H1 (cell line): ENCODE results near the gene OSGEP. TPM values are rescaled to one million over a fixed set of nuclear protein-coding genes. Genes with fewer than 3 reads are reported as not detected.

Experiments
- CTCF ChIA-PET: fragments of 300-600 bp; sonication (Branson Sonifier 250); formaldehyde crosslinking; loops from one replicate; lab custom pipeline; 2021; ENCODE audit not compliant: partially characterized antibody; lab: Charles Lee
- POLR2A ChIA-PET: fragments of 300-600 bp; sonication (Branson Sonifier 250); formaldehyde crosslinking; loops from one replicate; lab custom pipeline; 2021; ENCODE audit warnings: inconsistent platforms; ENCODE audit not compliant: partially characterized antibody; lab: Charles Lee
- DNase-seq, 2 experiments: peaks; one replicate each; pipeline versions ENCODE4 v3.0.0 to v3.0.0-alpha.2; 2010 to 2022; ENCODE audit warnings: low spot score in 2 of 2, low read depth in 1 of 2, mixed read lengths in 1 of 2
- FAIRE-seq: peaks from 2 replicates; lab custom pipeline; 2011; peaks lifted over from hg19 to GRCh38; lab: Jason Lieb, UNC
- H2AFZ ChIP-seq: 2 replicates; pipeline ENCODE4 v1.8.1; 2012; ENCODE audit warnings: low read length, inconsistent platforms
- H2AK5ac ChIP-seq: 2 replicates; pipeline ENCODE4 v1.6.1; 2013; ENCODE audit warnings: low read depth, low read length
- H2BK120ac ChIP-seq: replicated peaks from 2 replicates; pipeline ENCODE3; 2013; ENCODE audit warnings: low read depth, low read length, inconsistent platforms
- H2BK12ac ChIP-seq: 2 replicates; pipeline ENCODE4 v1.6.1; 2013; ENCODE audit warnings: low read depth, low read length
- H2BK15ac ChIP-seq: 2 replicates; pipeline ENCODE4 v1.6.1; 2013; ENCODE audit warnings: low read length
- H2BK20ac ChIP-seq: 2 replicates; pipeline ENCODE4 v1.6.1; 2013; ENCODE audit warnings: low read length
- H2BK5ac ChIP-seq: 2 replicates; pipeline ENCODE4 v1.6.1; 2013; ENCODE audit warnings: low read depth, low read length
- H3K14ac ChIP-seq: 2 replicates; pipeline ENCODE4 v1.6.1; 2013; ENCODE audit warnings: inconsistent platforms; ENCODE audit not compliant: insufficient read length
- H3K18ac ChIP-seq: 2 replicates; pipeline ENCODE4 v1.6.1; 2013; ENCODE audit warnings: low read length; ENCODE audit errors: extremely low read depth
- H3K23ac ChIP-seq: 2 replicates; pipeline ENCODE4 v1.6.1; 2013; ENCODE audit warnings: inconsistent platforms; ENCODE audit not compliant: insufficient read length
- H3K23me2 ChIP-seq: 2 replicates; pipeline ENCODE4 v1.6.1; 2013; ENCODE audit warnings: low read depth, low read length
- H3K27ac ChIP-seq: 2 replicates; pipeline ENCODE4 v1.6.1; 2011; ENCODE audit warnings: low read depth, low read length, inconsistent platforms
- H3K27me3 ChIP-seq, 4 experiments: replicated peaks in 1 of 4; 1 replicate in 1 of 4; 2 replicates in 3 of 4; pipeline versions ENCODE4 v1.6.1 to v1.8.1; 2011 to 2013; ENCODE audit warnings: low read length in 3 of 4, mild to moderate bottlenecking in 3 of 4, inconsistent platforms in 2 of 4, mixed read lengths in 2 of 4, moderate library complexity in 1 of 4; ENCODE audit not compliant: control insufficient read depth in 3 of 4, insufficient read depth in 3 of 4; ENCODE audit errors: extremely low read depth in 1 of 4
- H3K36me3 ChIP-seq, 4 experiments: 2 replicates each; pipeline versions ENCODE4 v1.6.1 to v1.8.1; 2011 to 2013; ENCODE audit warnings: mild to moderate bottlenecking in 4 of 4, low read length in 3 of 4, moderate library complexity in 2 of 4, control low read depth in 1 of 4, inconsistent platforms in 1 of 4; ENCODE audit not compliant: insufficient read depth in 4 of 4, control insufficient read depth in 2 of 4
- H3K4ac ChIP-seq: replicated peaks from 2 replicates; pipeline ENCODE3; 2013; ENCODE audit warnings: low read length, low read depth, mixed read lengths, inconsistent platforms; ENCODE audit not compliant: insufficient read length
- H3K4me1 ChIP-seq, 4 experiments: replicated peaks in 1 of 4; 1 replicate in 1 of 4; 2 replicates in 3 of 4; pipeline versions ENCODE4 v1.6.1 to v1.8.1; 2011 to 2013; ENCODE audit warnings: low read length in 3 of 4, inconsistent platforms in 2 of 4, mixed read lengths in 1 of 4; ENCODE audit not compliant: insufficient read depth in 4 of 4, control insufficient read depth in 3 of 4
- H3K4me2 ChIP-seq, 2 experiments: 2 replicates each; pipeline versions ENCODE4 v1.6.1 to v1.8.1; 2011 to 2013; ENCODE audit warnings: low read depth in 2 of 2, low read length in 2 of 2, control low read depth in 1 of 2, inconsistent platforms in 1 of 2, mild to moderate bottlenecking in 1 of 2; ENCODE audit not compliant: insufficient read depth in 1 of 2
- H3K4me3 ChIP-seq, 4 experiments: fragments of 200-600, 300-600 bp in 1 of 4; sonication (generic), shearing (Covaris generic), sonication (Bioruptor Twin) in 1 of 4; 2 replicates each; pipeline versions ENCODE4 v1.5.1 to v1.8.1; 2011 to 2016; ENCODE audit warnings: low read length in 4 of 4, low read depth in 3 of 4, control low read depth in 2 of 4, inconsistent platforms in 2 of 4, mild to moderate bottlenecking in 2 of 4, mixed read lengths in 1 of 4, moderate library complexity in 1 of 4; ENCODE audit not compliant: insufficient read depth in 2 of 4; ENCODE audit errors: extremely low read depth in 1 of 4
- H3K56ac ChIP-seq: replicated peaks from 2 replicates; pipeline ENCODE3; 2013; ENCODE audit warnings: low read depth, mild to moderate bottlenecking, mixed read lengths, low read length, inconsistent platforms; ENCODE audit not compliant: insufficient read length
- H3K79me1 ChIP-seq: 2 replicates; pipeline ENCODE4 v1.6.1; 2013; ENCODE audit warnings: low read depth, low read length, control low read depth
- H3K79me2 ChIP-seq, 2 experiments: 2 replicates each; pipeline versions ENCODE4 v1.6.1 to v1.8.1; 2012 to 2013; ENCODE audit warnings: low read length in 2 of 2, mild to moderate bottlenecking in 2 of 2, inconsistent platforms in 1 of 2; ENCODE audit not compliant: insufficient read depth in 2 of 2, control insufficient read depth in 1 of 2
- H3K9ac ChIP-seq, 4 experiments: replicated peaks in 1 of 4; 1 replicate in 1 of 4; 2 replicates in 3 of 4; pipeline versions ENCODE4 v1.6.1 to v1.8.1; 2011 to 2013; ENCODE audit warnings: low read depth in 3 of 4, low read length in 3 of 4, control low read depth in 2 of 4, mild to moderate bottlenecking in 2 of 4, moderate library complexity in 2 of 4, inconsistent platforms in 1 of 4; ENCODE audit errors: extremely low read depth in 1 of 4
- H3K9me3 ChIP-seq, 2 experiments: 2 replicates each; pipeline versions ENCODE4 v1.6.1 to v1.8.1; 2012 to 2013; ENCODE audit warnings: mild to moderate bottlenecking in 2 of 2, moderate library complexity in 2 of 2, control low read depth in 1 of 2, inconsistent platforms in 1 of 2, low read depth in 1 of 2, low read length in 1 of 2, mixed read lengths in 1 of 2; ENCODE audit not compliant: insufficient read depth in 2 of 2
- H4K20me1 ChIP-seq, 2 experiments: replicated peaks in 1 of 2; 2 replicates each; pipeline versions ENCODE3 to v1.8.1; 2011 to 2013; ENCODE audit warnings: inconsistent platforms in 2 of 2, low read length in 2 of 2, mild to moderate bottlenecking in 1 of 2; ENCODE audit not compliant: insufficient read depth in 2 of 2, control insufficient read depth in 1 of 2
- H4K5ac ChIP-seq: 2 replicates; pipeline ENCODE4 v1.6.1; 2013; ENCODE audit warnings: low read length, low read depth, mixed read lengths, inconsistent platforms; ENCODE audit not compliant: insufficient read length
- H4K8ac ChIP-seq: 2 replicates; pipeline ENCODE4 v1.8.0; 2013; ENCODE audit warnings: mild to moderate bottlenecking, moderate library complexity, low read length, inconsistent platforms; ENCODE audit not compliant: insufficient read depth; ENCODE audit errors: extremely low read depth
- H4K91ac ChIP-seq: replicated peaks from 2 replicates; pipeline ENCODE3; 2013; ENCODE audit warnings: low read length, mixed read lengths, inconsistent platforms; ENCODE audit not compliant: insufficient read length
- BCL11A ChIP-seq, 2 experiments: IDR thresholded peaks; one replicate each; pipeline ENCODE4 v1.6.1; 2011; ENCODE audit warnings: low read depth in 2 of 2, low read length in 2 of 2, mild to moderate bottlenecking in 2 of 2
- CHD2 ChIP-seq: IDR thresholded peaks from 2 replicates; pipeline ENCODE4 v1.6.1; 2012; ENCODE audit warnings: low read length, improper control_type of control experiment
- EP300 ChIP-seq, 2 experiments: IDR thresholded peaks; 1 replicate in 1 of 2; 2 replicates in 1 of 2; pipeline ENCODE4 v1.6.1; 2011 to 2012; ENCODE audit warnings: low read depth in 2 of 2, low read length in 2 of 2, mild to moderate bottlenecking in 2 of 2, borderline replicate concordance in 1 of 2, inconsistent platforms in 1 of 2, moderate library complexity in 1 of 2
- MAX ChIP-seq: IDR thresholded peaks from 2 replicates; pipeline ENCODE4 v1.6.1; 2012; ENCODE audit warnings: inconsistent platforms
- SP2 ChIP-seq: IDR thresholded peaks from 2 replicates; pipeline ENCODE4 v1.6.1; 2012; ENCODE audit warnings: mild to moderate bottlenecking, low read length, inconsistent platforms
- WGBS, 2 experiments: shearing (Covaris generic) in 1 of 2; methylation state at CpG; one replicate each; pipeline versions ENCODE4 v1.1.6 to v1.1.7; 2013 to 2015; ENCODE audit warnings: low lambda C conversion rate in 2 of 2, mixed read lengths in 2 of 2, inconsistent platforms in 1 of 2, low coverage in 1 of 2, missing lambda C conversion rate in 1 of 2; ENCODE audit not compliant: insufficient replicate concordance in 2 of 2, insufficient coverage in 1 of 2, insufficient read length in 1 of 2; ENCODE audit errors: extremely low coverage in 1 of 2, missing lambda C conversion rate in 1 of 2; 5-methylcytosine and 5-hydroxymethylcytosine counted together
- polyA plus RNA-seq, 7 experiments: library from polyadenylated mRNA; depleted of rRNA in 3 of 7; stranded (reverse) in 5 of 7; unstranded in 2 of 7; fragments of >200 nt in 5 of 7; fragments of 200-250 nt in 2 of 7; gene quantifications; 1 replicate in 5 of 7; 2 replicates in 1 of 7; 4 replicates in 1 of 7; pipeline versions ENCODE4 v1.2.1 to v1.2.3, GENCODE V29; 2011 to 2013; ENCODE audit warnings: missing spikeins in 2 of 7, mixed read lengths in 2 of 7
- total RNA-seq: library from RNA; stranded (reverse); fragmentation: NEBNext Ultra II Directional; extraction: Animal tissue kit (Norgen Biotek cat#: 25700); gene quantifications from 2 replicates; pipeline ENCODE4 v1.2.1, GENCODE V29; 2021

Gene OSGEP
- total and polyA plus RNA-seq, 2 of the 8 experiments (the other 6 are each of a cell fraction or from before 2014, with no cell fraction given) = 34.4 to 78.6 TPM

DNA sequence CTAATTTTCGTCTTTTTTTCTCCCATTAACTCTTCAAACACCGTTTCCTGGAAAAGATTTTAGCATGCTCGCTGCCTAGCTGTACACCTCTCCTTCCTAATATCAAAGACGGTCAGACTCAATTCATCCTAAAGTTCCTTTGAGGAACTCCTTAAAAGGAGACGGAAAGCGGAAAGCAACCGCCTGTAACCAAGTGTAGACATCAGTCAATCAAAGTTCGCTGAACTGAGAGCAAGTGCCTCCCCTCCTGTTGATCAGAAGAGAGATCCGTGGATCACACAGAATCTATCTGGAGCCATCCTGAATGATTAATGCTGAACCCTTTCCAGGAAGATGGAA is 40.9 kb downstream of the OSGEP start:
- H3K56ac ChIP-seq = peak overlapping the region; percentile 60
- H3K79me1 ChIP-seq = 0 out of 2 replicates have a peak, but pooled peaks cover 3% of the 10 kb centered on the region
- H2BK120ac ChIP-seq = no peak overlapping the region
- TF ChIP-seq MAX (no peak), BCL11A (IDR thresholded peaks at IDR 0.05; ENCODE audit: low read depth in 2 of 2, low read length in 2 of 2) (no peak), EP300 (IDR thresholded peaks at IDR 0.05; ENCODE audit: borderline replicate concordance in 1 of 2, low read depth in 2 of 2, low read length in 2 of 2) (no peak), SP2 (no peak), CHD2 (no peak)
- 5% methylated on average over 9 of the region's 9 CpGs; no CpG with 5 or more reads in 1 of the 2 experiments for WGBS, 2 experiments
- H3K4me2 ChIP-seq = peak overlapping the region; percentile 68 to 81
- no peaks in the 10 kb centered on the region for H3K27me3 ChIP-seq
- H3K4me3 ChIP-seq = peak overlapping the region; percentile 91 to 97 (median 92)
- no peak overlapping the region for H2AK5ac ChIP-seq
- no peak overlapping the region for H3K4ac ChIP-seq
- no peak overlapping the region for H4K5ac ChIP-seq
- no peaks in the 10 kb centered on the region for H3K9me3 ChIP-seq
- H2AFZ ChIP-seq = peak overlapping the region; percentile 37
- no peaks in the 10 kb centered on the region for H4K20me1 ChIP-seq
- no peak overlapping the region for H2BK12ac ChIP-seq
- H3K79me2 ChIP-seq = no peaks in the 10 kb centered on the region; a peak in 1 of 4 replicates
- no peak overlapping the region for H3K27ac ChIP-seq
- peak overlapping the region in 2 of 4 experiments; percentile 38 to 63; a peak in 5 of 7 replicates for H3K9ac ChIP-seq
- H3K36me3 ChIP-seq = no peaks in the 10 kb centered on the region
- FAIRE-seq (no peak), DNase-seq (no peak)
- H3K14ac ChIP-seq = no peak overlapping the region
- POLR2A ChIA-PET = interaction anchor here (0.7 to 3.4 kb wide), 13 partner anchors 9 to 198 kb away, joined by 3 to 23 read pairs (median 3); partner anchors contain the start of genes APEX1, OSGEP and PARP2
- 0 out of 2 replicates have a peak overlapping the region, but pooled peaks have one; percentile 5 for H2BK15ac ChIP-seq
- peaks cover 0 to 5% (median 3%) of the 10 kb centered on the region in 4 experiments; a peak in 3 of 7 replicates for H3K4me1 ChIP-seq
- peaks cover 7% of the 10 kb centered on the region for H3K23me2 ChIP-seq
- no peak overlapping the region for H3K18ac ChIP-seq
- no peak overlapping the region for H4K91ac ChIP-seq
- CTCF ChIA-PET = interaction anchor here (0.9 to 3.7 kb wide), 6 partner anchors 11 to 195 kb away, joined by 3 to 35 read pairs (median 6); partner anchors contain the start of genes APEX1 and OSGEP
- H2BK5ac ChIP-seq = no peak overlapping the region
- no peak overlapping the region for H3K23ac ChIP-seq
- no peak overlapping the region for H2BK20ac ChIP-seq
- no peak overlapping the region for H4K8ac ChIP-seq
